GM12864 (cell line): ENCODE measurements around the gene HECTD2.
"Not testable (repeated sequence)": the region's sequence is repeated elsewhere in the genome, so short reads cannot be mapped to it uniquely, and the experiment has no call there.

Source experiments
- DNase-seq: peaks from one replicate; pipeline ENCODE4 v3.0.0-alpha.2; 2011; ENCODE audit warnings: low read depth
- H3K4me3 ChIP-seq: 2 replicates; pipeline ENCODE4 v1.5.1; 2011; ENCODE audit warnings: mild to moderate bottlenecking, low read depth, low read length, control low read depth
- TF ChIP-seq, protein P1 (sequence below): IDR thresholded peaks from 2 replicates; pipeline ENCODE4 v1.5.1; 2011; ENCODE audit warnings: low read depth, mild to moderate bottlenecking, moderate library complexity, low read length, control low read depth, inconsistent platforms; ENCODE audit errors: missing control alignments

HECTD2 gene

DNA sequence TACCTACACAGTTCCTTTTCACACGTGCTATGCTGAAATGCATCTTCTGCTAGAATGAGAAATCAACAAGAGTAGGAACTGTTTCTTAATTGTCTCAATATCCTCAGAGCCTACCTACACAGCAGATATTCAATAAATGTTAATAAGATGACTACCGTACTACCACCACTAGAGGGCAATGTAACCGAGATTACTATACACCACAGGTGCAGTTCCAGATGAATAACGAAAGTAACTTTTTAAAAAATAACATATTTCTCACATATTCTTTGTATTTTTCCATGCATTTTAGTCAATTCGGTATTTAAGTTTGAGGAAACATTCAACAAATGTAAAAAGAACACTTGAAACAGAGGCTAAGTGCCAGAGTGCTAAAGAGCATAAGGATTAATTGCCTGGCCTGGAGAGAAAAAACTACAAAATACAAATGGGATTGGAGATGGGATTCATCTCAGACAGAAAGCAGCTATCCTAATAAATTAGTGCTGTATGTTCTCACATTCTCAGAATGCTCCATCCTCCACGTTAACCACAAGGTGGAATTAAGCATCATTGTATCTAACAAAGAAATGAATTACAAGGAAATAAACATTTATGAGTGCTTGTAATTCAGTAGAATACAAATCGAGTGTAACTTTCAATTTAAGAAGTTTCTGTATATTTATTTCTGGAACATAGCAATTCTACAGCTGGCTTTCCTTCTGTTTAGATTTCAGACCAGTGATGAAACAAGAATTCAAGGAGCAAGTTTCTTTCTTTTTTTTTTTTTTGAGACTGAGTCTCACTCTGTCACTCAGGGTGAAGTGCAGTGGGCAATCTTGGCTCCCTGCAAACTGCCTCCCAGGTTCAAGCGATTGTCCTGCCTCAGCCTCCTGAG lies 20.3 kb upstream of the HECTD2 start:
- TF ChIP-seq, protein P1, sequence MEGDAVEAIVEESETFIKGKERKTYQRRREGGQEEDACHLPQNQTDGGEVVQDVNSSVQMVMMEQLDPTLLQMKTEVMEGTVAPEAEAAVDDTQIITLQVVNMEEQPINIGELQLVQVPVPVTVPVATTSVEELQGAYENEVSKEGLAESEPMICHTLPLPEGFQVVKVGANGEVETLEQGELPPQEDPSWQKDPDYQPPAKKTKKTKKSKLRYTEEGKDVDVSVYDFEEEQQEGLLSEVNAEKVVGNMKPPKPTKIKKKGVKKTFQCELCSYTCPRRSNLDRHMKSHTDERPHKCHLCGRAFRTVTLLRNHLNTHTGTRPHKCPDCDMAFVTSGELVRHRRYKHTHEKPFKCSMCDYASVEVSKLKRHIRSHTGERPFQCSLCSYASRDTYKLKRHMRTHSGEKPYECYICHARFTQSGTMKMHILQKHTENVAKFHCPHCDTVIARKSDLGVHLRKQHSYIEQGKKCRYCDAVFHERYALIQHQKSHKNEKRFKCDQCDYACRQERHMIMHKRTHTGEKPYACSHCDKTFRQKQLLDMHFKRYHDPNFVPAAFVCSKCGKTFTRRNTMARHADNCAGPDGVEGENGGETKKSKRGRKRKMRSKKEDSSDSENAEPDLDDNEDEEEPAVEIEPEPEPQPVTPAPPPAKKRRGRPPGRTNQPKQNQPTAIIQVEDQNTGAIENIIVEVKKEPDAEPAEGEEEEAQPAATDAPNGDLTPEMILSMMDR: peak; percentile 39
- H3K4me3 ChIP-seq: no peak overlapping the region
- peak; percentile 37 for DNase-seq

DNA sequence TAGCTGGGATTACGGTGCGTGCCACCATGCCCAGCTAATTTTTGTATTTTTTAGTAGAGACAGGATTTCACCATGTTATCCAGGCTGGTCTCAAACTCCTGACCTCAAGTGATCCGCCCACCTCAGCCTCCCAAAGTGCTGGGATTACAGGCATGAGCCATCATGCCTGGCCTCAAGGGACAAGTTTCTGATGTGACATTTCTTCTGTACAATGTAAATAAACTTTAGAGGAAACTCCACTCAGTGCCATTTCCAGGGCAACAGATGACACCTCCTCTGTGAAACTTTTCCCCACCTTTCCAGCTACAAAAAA lies 19.7 kb upstream of the HECTD2 start:
- H3K4me3 ChIP-seq, DNase-seq: not testable (repeated sequence)

DNA sequence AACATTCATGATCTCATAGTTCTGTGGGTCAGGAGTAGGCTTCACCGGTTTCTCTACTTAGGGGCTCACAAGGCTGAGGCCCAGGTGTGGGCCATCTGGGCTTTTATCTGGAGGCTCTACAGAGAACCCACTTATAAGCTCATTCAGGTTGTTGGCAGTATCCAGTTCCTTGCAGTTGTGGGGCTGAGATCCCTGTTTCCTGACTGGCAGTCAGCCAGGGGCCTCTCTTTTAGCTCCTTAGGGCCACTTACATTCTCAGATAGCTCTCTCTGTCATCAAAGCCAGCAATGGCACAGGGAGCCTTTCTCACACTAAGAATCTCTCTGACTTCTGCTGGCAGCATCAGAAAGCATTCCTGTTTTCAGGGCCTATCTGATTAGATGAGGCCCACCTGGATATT lies 18.2 kb upstream of the HECTD2 start:
- TF ChIP-seq, protein P1: no peak
- DNase-seq: no peak
- no peak overlapping the region for H3K4me3 ChIP-seq

DNA sequence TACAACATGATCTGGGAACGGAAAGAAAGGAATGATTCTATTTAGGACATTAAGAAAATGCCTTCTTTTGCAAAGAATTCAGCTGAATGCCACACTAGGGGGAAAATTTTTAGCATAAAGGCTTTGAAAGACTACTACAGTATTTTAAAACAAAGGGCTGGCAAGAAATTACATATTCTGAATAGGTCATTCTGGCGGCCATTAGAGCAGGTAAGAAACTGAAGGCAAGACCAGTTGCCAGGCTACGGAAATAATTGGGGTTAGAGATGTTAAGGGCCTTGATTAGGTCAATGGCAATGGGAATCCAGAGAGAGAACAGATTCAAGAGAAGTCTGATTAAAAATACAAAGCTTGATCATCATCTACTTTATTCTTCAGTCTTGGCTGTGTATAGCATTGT lies 3.8 kb upstream of the HECTD2 start:
- DNase-seq: no peak
- TF ChIP-seq, protein P1: no peak
- H3K4me3 ChIP-seq: no peak overlapping the region

DNA sequence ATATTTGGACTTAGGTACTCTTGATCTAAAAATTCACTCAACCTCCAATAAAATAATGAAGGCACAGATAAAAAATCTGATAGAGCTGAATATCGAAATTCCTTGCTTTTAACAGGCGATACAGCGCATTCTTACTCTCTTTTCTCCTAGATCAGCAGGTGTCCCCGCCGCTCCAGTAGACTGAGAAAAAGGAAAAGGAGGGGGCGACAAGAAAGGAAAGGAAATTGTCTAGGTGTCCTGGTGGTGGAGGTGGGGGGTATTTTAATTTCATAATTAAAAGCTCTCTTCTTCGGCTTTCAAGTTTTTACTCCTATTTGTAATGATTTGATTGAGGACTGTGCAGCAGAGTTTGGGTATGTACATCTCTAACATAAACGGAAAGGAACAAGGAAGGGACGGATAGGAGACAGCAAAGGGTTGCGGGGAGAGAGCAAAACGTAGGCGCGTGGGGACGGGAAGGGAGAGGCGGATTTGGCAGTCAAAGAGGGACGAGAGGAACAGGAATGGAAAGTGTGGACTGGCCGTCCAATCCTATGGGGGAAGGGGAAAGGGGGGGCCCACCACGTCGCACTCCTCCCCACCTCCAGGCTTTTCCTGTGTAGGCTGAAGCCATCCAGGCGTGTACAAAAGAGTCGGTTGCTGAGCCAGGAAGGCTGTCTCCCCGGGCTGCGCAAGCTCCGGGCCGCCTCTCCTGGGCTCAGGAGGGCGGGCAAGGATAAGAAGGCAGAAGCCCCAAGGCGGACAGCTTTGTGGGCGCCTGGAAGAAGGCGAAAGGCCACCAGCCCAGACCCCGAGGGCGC lies 875 bp upstream of the HECTD2 start:
- DNase-seq: peak; percentile 2
- TF ChIP-seq, protein P1: no peak
- peak overlapping the region; percentile 72 for H3K4me3 ChIP-seq

DNA sequence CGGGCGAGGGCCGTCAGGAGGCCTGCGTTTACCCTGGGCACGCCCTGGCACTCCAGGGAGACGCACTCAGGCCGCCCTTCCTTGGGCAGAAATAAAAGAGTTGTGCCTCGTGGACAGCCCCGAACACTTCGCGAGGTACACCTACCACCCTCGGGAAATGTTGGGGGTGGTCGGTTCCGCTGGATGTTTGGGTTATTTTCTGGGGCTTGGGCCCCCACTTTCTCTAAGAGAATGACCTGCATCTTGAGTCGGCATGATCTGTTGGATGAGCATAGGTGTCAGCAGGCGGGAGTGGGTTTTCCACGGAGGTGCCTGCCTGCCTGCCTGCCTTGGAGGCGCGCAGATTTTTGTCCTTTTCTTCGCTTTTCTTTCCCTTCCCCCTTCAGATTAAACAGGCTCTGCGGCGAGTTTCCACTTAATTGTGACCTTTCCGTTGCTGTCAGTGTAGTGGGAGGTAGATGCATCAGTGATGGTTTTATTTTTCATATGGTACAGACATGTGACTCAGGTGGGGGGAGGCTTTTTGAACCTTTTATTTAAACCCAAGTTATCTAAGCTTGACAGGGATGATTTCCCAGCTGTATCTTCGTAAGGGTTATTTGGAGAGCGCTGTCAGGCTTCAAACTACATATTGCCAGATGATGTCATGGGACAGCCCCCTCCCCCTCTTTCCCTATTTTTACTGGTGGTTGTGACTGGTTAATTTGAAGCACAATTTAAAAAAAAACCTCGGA lies 661 bp downstream of the HECTD2 start:
- TF ChIP-seq, protein P1: no peak
- peak overlapping the region; percentile 72 for H3K4me3 ChIP-seq
- DNase-seq: no peak

DNA sequence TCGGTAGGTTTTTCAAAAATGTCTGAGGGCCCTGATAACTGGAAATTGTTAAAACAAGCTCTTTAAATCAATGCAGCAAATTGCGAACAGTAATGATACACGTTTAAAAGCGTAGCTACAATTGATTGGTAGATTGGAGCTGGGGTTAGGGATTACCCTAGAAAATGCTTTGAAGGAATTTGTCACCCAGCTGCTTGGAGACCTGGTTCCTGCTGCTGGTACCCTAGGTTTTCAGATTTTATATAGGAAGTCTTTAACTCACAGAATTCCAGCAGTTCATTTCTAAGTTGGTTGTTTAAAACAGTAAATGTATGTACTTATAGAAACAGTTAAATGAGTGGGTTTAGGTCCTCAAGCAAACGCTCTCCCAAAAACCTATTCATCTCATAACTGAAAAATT lies 1.5 kb downstream of the HECTD2 start:
- no peak overlapping the region for H3K4me3 ChIP-seq
- TF ChIP-seq, protein P1: no peak
- DNase-seq: no peak
